HG03064 (cell line): ENCODE results near the gene C1QTNF1.
"Not testable (repeated sequence)": the region's sequence is repeated elsewhere in the genome, so short reads cannot be mapped to it uniquely, and the experiment has no call there.

Experiments
- ATAC-seq: cut with Tn5 transposase; IDR thresholded peaks from one replicate; pipeline ENCODE4 v1.9.1; 2021; ENCODE audit warnings: low read depth; ENCODE audit not compliant: unreplicated experiment

The C1QTNF1 gene

DNA sequence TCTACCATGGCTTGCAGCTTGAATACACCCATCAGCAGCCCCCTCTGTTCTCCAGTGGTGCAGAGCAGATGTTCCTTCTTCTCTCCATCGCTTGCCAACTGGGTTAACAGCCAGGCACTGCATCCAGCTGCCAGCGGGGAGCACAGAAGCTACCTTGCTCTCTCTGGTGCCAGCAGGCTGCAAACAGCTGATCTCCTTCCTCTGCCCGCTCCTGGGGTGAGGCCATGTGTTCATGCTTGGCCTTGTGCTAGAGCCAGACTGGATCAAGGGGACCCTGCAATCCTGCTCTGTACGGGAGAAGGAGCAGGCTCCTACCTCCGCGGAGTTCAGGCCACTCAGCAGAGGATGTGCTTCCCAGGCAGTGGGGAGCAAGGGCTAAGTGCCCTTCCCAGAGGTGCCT is 26.6 kb downstream of the C1QTNF1 start:
- no peak for ATAC-seq

DNA sequence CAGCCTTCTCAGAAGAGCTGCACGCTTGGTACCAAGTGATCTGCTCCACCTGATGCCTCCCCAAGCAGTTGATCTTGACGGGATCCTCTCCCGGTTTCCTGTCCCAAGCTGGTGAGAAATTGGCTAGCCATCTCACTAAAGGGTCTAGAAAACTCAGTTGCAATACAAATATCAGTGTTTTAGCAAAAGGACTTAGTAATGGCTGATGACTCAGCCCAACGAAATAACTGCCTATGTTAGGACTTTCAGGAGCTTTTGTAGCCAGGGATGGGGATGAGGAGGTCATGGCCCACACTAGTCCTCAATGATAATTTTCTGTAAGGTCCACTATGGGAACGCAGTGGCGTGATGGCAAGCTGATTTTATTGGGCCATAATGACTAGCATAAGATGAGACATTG is 27.3 kb downstream of the C1QTNF1 start:
- no peak for ATAC-seq

DNA sequence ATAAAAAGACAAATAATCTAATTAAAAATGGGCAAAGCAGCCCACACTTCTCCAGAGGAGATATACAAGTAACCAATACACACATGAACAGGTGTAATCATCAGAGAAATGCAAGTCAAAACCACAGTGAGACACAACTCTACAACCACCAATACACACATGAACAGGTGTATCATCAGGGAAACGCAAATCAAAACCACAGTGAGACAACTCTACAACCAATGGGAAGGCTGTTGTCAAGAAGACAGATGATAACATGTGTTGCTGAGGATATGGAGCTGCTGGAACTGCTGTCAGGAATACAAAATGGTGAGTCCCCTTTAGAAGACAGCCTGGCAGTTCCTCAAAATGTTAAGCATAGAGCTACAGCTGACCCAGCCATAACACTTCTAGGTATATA is 28.2 kb downstream of the C1QTNF1 start:
- ATAC-seq: no peak

DNA sequence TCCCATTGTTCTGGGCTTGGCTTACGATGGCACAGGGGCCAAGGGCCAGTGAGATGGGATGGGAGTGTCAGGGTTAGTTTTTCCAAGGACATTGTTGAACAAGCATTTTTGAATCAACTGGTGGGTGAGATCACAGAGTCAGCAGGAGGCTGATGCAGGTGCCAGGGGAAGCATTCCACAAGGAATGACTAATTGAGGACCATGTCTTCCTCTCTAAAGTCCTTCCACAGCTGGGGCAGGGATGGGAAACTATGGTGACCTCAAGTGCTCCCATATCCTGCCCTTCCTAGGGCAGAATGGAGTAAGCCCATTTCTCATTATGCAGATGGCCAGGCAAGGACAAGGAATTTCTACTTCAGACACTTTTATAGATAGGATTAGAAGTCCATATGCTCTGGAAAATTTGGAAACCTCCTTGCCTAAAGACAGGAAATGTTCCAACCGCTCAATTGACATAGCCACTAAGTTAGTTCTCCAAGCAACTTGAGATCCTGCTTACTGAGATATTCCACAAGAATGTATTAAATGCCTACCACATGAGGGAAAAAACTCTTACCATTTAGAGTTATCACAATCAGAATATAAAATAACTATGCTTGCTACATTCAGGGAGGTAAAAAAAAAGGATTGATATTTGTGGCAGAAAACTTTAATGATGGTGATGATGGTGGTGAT is 29.4 kb downstream of the C1QTNF1 start:
- ATAC-seq: no peak

DNA sequence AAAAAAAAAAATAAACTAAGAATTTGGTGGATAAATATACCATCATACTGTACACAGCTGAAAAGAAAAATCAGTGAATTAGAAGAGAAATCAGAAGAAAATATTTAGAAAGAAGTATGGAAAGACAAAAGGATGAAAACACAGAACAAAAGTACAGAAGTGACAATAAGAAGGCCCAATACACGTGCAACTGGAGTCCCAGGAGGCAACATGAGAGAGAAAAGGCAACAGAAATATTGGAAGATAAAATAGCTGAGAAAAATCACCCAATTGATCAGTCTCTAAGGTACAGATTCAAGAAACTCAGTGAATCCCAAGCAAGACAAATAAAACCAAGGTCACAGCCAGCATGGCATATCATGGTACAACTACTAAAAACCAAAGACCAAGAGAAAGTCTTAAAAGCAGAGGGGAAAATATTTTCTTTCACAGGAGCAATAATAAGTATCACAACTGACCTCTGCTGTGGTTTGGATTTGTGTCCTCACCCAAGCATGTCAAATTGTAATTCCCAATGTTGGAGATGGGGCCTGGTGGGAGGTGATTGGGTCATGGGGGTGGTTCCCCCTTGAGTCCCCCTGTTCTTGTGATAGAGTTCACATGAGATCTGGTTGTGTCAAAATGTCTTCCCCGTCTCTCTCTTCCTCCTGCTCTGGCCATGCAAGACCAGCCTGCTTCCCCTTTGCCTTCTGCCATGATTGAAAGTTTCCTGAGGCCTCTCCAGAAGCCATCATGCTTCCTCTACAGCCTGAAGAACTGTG is 30.4 kb downstream of the C1QTNF1 start:
- no peak for ATAC-seq

DNA sequence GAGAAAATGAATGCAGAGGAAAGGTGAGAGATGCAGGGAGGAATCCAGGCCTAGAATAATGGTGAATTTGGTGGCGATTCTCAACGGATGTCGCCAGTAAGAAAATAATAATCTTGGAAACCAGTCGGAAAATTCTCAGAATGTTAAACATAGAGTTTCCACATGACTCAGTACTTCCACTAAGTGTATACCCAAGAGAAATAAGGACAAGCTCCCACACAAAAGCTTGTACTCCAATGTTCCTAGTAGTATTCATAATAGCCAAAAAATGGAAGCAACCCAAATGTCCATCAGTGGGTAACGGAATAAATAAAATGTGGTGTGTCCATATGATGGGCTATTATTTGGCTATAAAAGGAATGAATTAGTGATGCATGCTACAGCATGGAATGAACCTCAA is 31.2 kb downstream of the C1QTNF1 start:
- no peak for ATAC-seq

DNA sequence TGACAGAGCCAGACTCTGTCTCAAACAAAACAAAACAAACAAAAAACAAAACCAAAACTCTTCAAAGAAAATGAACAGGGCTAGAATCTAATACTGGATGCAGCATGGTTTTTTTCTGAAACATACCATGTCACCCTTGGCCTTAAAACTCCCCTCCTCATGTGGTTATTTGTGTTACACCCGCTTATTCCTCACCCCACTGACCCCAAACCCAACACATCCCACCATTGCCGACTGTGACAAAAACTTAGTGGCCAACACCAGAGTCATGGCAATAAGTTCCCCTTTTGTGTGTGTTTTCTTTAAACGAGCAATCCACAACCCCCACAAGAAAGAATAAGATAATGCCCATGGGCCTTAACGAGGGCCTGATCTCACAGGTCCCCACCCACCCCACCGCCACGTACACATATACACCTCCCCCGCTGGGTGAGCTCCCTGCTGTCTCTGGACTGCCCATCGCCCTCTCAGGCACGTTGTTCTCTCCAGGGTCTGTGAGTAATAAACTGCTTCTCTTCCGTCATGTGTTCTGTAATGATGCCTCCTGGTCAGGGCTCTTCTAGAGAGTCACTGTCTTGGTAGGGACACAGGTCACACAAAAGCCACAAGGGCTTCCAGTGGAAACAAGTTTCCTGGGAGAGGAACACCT is 33.9 kb downstream of the C1QTNF1 start:
- no peak for ATAC-seq

DNA sequence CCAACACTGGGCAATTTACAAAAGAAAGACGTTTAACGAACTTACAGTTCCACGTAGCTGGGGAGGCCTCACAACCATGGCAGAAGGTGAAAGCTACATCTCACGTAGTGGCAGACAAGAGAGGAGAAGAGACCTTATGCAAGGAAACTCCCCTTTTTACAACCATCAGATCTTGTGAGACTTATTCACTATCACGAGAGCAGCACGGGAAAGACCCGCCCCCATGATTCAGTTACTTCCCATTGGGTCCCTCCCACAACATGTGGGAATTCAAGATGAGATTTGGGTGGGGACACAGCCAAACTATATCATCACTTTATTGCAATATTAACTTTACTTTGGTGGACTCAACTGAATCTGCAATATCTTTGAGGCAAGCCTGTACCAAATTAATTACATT is 38.7 kb downstream of the C1QTNF1 start:
- no peak for ATAC-seq

DNA sequence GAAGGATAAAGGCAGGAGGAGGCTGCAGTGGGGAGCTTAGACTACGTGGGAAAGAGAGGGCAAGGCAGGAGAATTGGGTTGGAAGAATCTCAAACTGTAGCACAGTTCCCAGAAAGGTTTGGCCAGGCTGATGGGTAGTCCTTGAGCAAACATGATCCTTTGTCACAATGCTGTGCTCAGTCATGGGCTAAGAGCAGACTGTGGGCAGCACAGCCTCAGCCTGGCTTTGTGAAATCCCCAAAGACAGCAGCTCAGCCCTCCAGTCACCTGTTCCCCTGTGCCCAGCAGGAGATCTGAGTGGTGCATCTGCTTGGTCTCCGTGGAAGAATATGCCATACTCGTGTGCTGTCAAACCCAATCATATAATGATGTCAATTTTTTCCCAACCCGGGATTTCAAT is 40.1 kb downstream of the C1QTNF1 start:
- ATAC-seq: no peak

DNA sequence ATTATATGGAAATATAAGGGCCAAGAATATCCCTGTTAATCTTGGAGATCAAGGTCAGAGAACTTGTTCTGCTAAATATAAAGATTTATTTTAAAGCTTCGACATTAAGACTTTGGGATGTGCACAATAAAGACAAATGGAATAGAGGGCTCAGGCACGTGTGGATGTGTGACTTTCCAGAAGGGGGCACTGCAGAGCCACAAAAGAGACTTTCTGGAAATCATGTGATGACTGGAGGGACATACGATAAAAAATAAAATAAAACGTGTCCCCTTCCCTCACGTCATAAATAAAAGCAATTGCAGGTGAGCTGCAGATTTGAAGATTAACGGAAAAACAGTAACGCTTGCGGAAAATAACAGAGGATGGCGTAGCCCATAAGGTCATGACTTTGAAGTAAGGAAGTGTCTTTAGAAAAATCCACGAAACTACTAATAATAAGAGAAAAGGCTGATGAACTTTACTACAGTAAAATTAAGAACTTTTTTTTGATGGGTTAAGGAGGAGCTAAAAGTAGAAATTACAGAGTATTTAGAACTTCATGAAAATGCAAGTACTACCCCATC is 41.2 kb downstream of the C1QTNF1 start:
- ATAC-seq: no peak

DNA sequence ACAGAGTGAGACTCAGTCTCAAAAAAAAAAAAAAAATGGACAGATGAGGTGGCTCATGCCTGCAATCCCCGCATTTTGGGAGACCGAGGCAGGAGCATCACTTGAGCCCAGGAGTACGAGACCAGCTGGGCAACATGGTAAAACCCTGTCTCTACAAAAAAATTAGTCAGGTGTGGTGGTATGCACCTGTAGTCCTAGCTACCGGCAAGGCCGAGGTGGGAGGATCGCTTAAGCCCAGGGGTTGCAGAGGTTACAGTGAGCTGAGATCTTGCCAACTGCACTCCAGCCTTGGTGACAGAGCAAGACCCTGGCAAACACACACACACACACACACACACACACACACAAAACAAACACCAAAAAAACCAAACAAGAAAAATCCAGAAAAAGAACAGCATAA is 43.0 kb downstream of the C1QTNF1 start:
- ATAC-seq: no peak

DNA sequence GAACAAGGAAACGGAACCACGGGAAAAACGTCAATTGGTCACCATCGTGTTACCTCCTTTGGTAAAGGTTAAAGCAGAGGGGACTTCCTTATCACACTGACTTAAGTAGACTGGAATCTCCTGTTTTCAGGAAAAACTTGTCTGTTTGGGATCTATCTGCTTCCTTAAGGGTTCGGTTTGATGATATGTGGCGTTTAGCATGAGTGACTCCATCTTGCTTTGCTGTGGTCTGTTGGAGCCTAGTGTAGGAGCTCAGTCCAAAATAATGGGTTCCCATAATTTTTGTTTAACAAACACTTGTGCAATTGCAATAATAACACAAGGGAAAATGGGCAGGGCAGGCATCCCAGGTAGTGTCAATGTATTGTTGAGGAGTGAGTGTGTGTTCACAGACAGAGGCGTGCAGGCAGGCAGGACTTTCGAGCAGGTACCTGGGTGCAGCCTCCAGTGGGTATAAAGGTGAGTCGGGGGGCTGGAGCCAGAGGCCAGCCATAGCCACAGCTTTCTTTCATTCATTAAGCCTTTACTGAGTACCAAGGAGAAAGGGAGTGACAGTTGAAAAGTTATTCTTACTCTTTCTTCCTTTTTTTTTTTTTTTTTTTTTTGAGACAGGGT is 46.4 kb downstream of the C1QTNF1 start:
- ATAC-seq: no peak

DNA sequence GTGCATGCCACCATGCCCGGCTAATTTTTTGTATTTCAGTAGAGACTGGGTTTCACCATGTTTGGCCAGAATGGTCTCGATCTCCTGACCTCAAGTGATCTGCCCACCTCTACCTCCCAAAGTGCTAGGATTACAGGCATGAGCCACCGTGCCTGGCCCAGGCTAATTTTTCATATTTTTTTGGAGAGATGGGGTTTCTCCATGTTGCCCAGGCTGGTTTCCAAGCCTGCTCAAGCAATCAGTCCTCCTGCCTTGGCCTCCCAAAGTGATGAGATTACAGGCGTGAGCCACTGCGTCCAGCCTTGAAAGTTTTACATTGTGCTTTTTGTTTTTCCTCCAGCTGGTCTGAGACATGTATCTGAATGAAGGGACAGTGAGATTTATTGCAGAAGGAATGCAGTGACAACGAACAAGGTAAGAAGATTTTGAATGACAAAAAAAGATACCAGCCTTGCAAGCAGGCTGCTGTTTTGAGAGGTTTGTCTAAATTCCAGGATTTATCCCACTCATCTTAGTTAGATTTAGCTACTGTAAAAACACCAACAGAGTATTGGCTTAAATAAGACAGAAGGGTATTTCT is 47.3 kb downstream of the C1QTNF1 start:
- no peak for ATAC-seq

DNA sequence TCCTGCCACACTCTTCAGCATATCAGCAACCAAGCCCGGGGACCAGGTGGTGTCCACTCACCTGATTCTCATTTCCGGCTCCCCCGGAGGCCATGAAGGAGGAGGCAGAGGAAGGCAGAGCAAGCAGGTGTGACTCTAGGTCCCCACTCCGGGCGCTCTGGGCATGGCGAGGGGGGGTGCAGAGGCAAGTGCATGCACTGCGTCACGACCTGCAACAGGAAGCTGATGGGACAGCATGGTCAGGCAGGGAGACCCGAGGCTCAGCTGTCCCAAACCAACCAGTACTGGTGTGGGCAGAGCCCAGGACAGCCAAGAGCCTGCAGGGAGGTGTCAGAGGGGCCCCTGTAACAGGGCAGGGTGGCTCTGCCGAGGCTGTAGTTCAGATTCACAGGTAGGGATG is 48.6 kb downstream of the C1QTNF1 start:
- no peak for ATAC-seq

DNA sequence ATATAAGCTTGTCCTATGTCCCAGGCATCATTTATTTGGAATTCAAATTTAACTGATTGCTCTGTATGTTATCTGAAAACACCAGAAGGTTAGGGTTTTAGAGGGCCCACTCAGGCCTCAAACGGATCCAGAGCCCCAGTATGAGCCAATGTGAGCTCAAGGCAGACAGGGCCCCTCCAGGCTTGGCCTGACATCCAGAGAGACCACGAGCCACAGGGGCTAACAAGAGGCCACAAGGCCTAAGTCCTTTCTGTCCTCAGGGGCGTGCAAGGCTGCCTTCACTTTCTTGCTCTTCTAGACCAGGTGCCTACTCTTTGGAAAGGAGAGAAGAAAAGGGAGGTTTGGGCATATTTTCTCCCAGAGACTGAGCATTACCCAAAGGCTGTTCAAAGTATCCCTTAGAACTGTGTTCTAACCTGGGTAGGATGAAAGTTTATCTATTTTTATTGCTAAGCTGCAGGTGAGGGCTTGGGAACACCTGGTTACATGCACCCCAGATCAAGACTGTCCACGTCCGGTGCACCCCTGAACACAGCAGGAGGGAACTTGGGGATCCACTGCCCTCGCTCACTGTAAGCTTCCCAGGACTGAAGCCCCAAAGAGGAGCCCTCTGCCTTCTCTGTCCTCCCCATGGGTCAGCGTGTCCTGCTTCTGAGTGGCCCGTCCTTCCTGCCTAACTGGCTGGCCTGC is 49.2 kb downstream of the C1QTNF1 start:
- ATAC-seq: no peak

DNA sequence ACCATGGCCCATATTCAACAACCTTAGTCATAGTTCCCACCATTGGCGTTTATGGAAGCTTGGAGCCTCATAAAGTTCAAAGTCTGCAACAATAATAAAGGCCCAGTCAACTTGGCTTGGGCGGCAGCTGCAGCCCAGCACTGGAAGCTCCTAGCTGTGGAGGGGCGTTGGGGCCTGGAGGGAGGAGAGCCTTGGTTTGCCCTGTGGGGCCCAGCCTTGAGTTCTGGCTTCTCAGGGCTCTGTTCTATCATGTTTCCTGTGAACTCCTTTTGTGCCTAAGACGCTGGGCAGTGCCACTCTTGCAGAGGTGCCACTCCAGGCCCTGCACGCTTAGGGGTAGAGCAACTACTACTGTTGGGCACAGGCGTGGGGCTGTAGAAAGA is 49.7 kb downstream of the C1QTNF1 start:
- no peak for ATAC-seq

DNA sequence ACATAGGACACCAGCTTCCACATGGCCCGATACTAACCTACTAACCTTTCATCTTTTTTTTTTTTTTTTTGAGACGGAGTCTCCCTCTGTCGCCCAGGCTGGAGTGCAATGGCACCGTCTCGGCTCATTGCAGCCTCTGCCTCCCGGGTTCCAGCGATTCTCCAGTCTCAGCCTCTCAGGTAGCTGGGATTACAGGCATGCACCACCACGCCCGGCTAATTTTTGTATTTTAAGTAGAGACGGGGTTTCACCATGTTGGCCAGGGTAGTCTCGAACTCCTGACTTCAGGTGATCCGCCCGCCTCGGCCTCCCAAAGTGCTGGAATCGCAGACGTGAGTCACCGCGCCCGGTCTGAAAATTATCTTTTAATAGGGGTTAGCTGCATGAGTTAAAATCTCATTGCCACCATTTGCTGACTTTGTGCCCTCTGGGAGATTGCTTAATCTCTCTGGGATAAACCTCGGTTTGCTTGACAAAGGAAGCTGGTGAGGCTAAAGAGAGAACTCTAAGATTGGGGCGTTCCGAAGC is 50.2 kb downstream of the C1QTNF1 start:
- not testable (repeated sequence) for ATAC-seq

DNA sequence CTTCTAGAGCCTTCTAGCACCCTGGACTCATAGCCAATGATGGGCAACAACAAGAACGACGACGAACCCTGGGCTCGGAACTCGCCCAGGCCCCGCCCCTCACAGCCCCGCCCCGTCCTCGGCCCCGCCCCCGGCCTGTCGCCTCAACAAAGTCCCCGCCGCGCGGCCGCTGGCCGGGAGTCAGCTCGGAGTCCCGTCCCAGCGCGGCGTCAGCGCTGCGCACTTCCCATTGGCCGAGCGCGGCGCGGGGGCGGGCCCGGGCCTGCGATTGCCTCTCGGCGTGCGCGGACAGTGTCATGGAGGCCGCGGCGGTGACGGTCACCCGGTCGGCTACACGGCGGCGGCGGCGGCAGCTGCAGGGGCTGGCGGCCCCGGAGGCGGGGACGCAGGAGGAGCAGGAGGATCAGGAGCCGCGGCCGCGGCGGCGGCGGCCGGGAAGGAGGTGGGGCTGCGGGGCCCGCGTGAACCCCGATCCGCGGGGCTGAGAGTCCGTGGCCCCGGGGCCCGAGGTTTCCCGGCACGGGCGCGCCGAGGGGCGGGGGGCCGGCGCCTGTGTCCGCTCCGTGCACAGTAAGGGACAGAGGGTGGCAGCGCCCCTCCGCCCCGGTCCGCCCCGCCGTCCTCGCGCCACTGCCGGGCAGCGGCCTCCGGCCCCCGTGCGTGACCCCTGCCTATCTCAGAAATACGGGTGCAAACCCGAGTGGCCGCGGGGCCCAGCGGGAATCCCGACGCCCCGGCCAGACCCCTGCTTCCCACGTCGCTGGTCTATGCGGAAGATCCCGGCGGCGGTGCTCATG is 50.9 kb downstream of the C1QTNF1 start, which contains the start of gene ENGASE:
ENGASE (plus strand) TSS at position 176 of the 797 bp plus-strand sequence; CDS start at position 297, 121 bp downstream.
- peak; percentile 83 for ATAC-seq

DNA sequence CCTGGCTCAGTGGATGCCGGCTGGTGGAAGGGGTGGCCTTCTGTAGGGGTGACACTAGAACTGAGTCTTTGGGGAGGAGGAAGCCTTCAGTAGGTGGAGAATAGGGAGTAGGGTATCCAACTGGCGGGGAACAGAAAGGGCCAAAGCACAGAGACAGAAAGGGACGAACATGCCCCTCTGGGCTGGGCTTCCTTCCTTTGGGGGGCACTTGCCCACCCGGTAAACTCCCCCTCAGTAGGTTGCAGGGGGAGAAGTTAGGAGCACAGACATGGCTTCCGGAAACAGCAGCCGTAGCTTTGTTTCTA is 51.4 kb downstream of the C1QTNF1 start:
- ATAC-seq: peak; percentile 10
